Stimulated activated CD4-positive, alpha-beta T cell treated with anti-CD3 and anti-CD28 coated beads, TNF-alpha, amount 100 ng/mL, for 4 hours (primary cell): ENCODE results near the gene SCO1.
"Not testable (repeated sequence)": the region's sequence is repeated elsewhere in the genome, so short reads cannot be mapped to it uniquely, and the experiment has no call there.

Experiments
- DNase-seq, 3 experiments: peaks; one replicate each; pipeline ENCODE4 v3.0.0-alpha.2; 2020; ENCODE audit warnings: low read depth in 3 of 3

Gene SCO1

DNA sequence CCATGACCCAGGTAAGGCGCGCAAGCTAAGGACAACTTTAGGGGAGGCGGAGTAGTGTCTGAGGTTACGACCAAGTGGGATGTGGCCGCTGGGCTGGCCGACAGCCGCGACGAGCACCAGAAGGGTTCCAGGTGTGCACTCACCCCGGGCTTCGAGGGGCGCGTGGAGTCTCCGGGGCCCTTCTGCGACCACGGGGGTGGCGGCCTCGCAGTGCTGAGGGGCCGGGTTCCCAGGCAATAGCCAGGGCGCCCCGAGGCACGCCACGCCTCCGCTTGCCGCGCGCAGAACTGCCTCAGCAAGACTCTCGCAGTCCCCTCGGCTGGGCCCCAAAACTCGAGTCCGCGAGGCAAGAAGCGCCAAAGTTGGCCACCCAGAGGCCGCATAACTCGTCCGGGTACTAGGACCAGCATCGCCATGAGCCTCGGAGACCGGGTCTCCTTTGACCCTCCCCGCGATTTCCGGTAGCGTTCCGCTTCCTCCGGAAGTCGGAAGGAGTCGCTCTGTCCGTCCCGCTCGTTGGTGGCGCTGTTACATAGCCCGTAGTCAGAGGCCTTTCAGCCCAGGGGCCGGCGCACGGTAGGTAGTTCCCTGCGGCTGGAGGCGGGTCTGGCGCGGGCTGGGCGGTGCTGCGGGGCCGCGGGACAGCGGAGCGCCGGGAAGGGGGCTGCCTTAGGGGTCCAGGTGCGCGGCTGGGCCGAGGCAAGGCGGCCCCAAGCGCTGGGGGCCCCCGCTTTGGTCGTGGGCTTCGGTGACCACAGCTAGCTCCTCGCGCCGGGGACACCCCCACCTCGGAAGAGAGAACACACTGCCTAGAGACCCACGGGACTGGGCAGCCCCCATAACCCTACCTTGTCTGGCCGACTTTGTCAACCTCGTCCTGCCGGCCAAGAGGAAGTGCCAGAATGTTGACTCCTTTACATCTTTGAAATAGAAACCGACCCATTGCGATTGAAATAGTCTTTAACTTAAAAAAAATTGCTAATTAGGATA lies at the start of gene SCO1, which contains the start of gene ADPRM:
SCO1 (minus strand) TSS at position 442 of the 990 bp plus-strand sequence; CDS start at position 416, 26 bp downstream.
ADPRM (plus strand) TSS at position 503 of the 990 bp plus-strand sequence. CDS start 7,333 bp downstream, outside the sequence.
- peak; percentile 74 to 81 (median 75) for DNase-seq

DNA sequence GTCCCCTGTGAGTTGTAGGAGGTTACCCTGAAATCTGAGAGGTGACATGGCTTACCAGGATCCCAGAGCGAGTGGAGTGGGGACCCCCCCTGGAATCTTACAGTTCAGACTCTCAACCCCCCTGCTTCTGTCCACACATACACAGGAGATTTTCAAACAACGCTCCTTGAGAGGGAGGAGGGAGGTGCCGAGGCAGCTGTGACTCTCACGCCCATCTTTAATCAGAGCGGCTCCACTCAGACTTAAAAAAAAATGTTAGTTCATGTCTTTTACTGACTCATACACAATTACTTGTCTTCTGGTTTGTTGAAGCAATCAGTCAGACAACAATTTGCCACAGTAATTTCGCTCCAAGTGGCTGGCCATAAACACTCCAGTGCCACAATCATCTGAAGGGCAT lies 47.9 kb upstream of the SCO1 start:
- DNase-seq: no peak

DNA sequence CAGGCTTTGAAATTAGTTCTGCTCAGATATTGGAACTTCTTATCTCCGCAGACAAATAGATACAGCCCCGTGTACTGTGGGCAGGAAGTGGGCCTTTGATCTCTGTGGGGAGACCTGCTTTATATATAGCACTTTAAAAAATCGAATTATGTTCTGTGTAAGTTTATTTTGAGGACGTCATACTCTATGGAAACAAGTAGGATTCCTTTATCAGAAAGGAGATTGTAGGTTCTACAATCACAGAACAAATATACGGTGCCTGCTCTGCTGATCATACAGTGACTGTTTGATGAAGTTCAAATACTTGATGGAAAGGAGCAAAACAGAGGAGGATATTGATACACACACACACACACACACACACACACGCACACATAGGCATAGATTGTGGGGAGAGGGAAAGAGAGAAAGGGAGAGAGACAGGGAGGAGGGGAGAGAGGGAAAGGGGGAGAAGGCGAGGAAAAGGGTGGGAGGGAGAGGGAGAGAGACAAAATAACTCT lies 47.2 kb upstream of the SCO1 start:
- no peak for DNase-seq

DNA sequence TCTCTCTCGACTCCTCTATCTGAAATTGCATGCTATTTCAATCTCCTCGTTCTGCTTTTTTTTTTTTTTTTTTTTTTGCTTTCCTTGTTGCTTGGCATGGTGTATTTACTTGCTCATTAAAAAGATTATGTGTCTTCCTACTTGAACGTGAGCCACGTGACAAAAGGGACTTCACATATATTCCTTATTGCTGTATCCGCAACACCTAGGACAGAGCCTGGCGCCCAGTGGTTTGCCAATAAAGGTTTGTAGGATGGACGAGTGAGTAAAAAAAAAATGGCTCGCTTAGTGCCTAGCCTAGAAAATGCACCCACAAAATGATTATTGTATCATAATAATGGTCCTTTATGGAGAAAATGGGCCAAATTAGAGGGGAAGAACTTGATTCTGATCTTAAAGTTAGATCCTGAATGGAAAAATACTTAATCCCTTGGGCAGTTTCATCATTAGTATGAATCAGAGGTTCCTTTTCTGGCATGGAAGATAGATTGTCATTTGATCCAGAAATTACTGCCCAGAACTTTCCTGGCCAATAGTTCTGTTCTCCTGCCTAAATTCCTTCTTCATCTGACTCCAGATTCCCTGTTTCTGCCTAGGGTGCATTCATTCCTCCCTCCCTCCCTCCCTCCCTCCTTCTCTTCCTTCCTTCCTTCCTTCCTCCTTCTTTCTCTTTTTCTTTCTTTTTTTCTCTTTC lies 46.1 kb upstream of the SCO1 start:
- no peak for DNase-seq

DNA sequence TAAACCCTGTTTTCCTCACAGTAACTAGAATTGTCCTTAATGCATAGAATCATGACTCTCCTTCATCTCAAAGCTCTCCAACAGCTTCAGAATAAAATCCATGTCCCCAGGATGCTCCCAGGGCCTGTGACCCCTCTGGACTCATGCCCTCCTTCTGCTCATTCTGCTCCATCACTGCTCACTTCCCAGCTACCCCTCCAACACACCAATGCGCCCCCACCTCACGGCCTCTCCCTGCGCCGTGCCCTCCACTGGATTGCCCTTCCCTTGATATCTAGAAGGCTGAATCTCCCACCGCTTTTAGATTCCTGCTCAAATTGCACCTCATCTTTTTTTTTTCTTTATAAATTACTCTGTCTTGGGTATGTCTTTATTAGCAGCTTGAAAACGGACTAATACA lies 45.1 kb upstream of the SCO1 start:
- DNase-seq: no peak

DNA sequence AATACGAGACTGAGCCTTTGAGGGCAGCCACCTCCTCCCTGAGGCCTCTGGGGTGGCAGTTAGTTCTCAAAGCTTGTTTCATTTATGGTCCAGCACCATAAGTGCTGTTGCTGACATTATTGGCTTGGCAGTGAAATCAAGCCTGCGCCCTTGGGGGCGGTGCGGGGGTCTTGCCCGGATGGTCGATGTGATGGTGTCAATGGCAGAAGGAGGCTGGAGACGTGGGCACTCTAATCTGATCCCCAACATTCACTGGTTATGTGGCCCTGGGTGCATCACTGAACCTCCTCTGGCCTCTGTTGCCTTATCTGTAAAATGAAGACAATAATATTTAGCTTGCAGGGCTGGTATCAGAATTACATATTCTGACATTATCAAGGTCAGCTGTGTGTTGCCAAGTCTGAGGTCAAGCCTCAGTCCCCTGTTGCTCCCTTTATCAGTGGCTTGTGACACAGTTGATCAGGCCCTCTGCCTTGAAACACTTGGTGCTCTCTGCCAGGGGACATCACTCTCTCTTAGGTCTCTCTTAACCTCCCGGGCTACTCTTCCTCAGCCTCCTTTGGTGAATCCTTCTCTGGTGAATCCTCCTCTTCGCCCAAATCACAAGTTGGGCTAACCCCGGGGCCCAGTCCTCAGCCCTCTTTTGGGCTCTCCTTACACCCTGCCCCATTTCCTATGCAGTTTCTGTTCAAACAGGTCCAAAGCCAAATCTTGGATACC lies 44.2 kb upstream of the SCO1 start:
- no peak for DNase-seq

DNA sequence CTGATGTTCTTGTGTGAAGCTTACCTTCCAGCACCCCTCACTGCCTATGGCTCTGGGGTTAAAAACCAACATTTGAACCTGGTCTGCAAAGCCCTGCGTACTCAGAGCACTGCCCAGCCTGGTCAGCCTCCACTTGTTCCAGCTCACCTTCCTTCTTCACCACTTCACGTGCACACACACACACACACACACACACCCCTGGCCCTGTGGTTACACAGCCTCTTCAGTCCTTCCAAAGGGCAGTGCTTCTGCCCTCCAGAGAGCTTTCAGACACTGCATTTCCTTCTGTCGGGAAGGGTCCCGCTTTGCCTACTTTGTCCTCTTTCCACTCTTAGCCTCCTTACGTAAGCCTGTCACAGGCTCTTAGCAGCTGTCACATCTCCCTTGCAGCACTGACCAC lies 42.1 kb upstream of the SCO1 start:
- DNase-seq: no peak

GRCh38 chr17:10738521-10739258 lies 41.4 kb upstream of the SCO1 start:
- no peak for DNase-seq

GRCh38 chr17:10737736-10738135 lies 40.4 kb upstream of the SCO1 start:
- no peak for DNase-seq

GRCh38 chr17:10737168-10737622 lies 39.9 kb upstream of the SCO1 start:
- DNase-seq: no peak

- no peak for DNase-seq
Measured at GRCh38 chr17:10735821-10736220, 38.5 kb upstream of the SCO1 start.

DNA sequence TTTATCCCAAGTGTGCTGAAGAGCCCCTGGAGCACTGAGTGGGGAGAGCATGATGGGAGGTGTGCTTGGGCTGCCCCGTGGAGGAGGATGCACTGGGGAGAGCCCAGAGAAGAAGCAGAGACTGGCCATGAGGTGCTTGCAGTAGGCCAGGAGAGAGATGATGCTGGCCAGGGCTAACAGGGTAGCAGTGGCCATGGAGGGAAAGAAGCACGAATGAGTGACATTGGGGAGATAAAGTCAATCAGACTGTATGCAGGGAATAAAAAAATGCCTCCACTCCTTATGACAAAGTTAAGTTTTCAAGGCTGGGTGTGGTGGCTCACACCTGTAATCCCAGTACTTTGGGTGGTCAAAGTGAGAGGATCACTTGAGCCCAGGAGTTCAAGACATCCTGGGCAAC lies 37.9 kb upstream of the SCO1 start:
- DNase-seq: no peak

- no peak for DNase-seq
Measured at GRCh38 chr17:10733666-10734065, 36.3 kb upstream of the SCO1 start.

- DNase-seq: not testable (repeated sequence)
Measured at GRCh38 chr17:10732121-10732520, 34.8 kb upstream of the SCO1 start.

DNA sequence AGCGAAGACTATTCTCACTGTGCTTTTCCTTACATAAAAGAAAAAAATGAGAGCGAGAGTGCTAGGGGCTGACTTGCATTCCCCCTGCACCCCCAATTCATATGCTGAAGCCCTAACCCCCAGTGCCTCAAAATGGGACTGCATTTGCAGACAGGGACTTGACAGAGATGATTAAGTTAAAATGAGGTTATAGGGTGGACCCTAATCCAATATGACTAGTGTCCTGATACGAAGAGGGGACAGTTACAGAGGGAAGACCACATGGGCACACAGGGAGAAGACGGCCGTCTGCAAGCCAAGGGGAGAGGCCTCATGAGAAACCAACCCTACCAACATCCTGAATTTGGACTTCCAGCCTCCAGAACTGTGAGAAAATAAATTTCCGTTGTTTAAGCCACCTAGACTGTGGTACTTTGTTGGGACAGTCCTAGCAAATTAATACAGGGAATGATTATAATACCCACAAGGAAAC lies 34.1 kb upstream of the SCO1 start:
- no peak for DNase-seq

DNA sequence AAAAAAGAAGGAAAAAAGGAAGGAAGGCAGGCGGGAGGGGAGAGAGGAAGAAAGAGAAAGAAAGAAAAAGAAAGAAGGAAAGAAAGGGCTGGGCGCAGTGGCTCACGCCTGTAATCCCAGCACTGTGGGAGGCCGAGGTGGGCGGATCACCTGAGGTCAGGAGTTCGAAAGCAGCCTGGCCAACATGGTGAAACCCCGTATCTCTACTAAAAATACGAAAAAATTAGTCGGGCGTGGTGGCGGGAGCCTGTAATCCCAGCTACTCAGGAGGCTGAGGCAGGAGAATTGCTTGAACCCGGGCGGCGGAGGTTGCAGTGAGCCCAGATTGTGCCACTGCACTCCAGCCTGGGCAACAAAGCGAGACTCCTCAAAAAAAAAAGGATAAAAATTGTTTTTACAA lies 32.9 kb upstream of the SCO1 start:
- DNase-seq: not testable (repeated sequence)

- DNase-seq: peak; percentile 22 to 42 (median 38)
Measured at GRCh38 chr17:10729334-10730193, 32.2 kb upstream of the SCO1 start, which contains the start of gene TMEM220. TSS of gene TMEM220 (minus strand) at chr17:10730023. CDS start at chr17:10729851, 172 bp downstream.

DNA sequence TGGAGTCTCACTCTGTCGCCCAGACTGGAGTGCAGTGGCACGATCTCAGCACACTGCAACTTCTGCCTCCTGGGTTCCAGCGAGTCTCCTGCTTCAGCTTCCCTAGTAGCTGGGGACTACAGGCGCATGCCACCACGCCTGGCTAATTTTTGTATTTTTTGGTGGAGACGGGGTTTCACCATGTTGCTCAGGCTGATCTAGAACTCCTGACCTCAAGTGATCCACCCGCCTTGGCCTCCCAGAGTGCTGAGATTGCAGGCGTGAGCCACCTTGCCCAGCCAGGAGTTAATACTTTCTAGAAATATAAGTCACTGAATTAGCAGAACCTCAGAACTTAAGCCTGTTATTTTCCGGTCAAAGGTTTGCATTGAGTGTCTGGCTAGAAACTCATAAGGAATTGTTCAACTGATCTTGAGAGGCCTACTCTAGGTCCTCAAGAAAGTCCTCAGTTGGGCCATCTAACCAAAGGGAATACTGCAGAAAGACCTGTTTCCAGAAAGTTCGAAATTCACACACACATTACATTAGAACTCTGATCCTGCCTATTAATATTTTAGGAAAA lies 31.1 kb upstream of the SCO1 start:
- DNase-seq: no peak

GRCh38 chr17:10727192-10727591 lies 29.9 kb upstream of the SCO1 start:
- DNase-seq: no peak
